Gastroesophageal sphincter (tissue), 3 donors: Measurements from ENCODE around the gene AHDC1.

Experiments used
- EP300 ChIP-seq: sonication (generic); formaldehyde crosslinking; IDR thresholded peaks from one replicate; pipeline ENCODE4 v1.6.1; 2017; ENCODE audit warnings: antibody characterized with exemption, mild to moderate bottlenecking
- POLR2A ChIP-seq, 2 donors: fragments of 450-650 bp; IDR thresholded peaks; one replicate each; pipeline ENCODE4 v1.6.1; 2017; ENCODE audit warnings: antibody characterized with exemption in 2 of 2, mild to moderate bottlenecking in 2 of 2, moderate library complexity in 1 of 2
- POLR2AphosphoS5 ChIP-seq: sonication (generic); formaldehyde crosslinking; IDR thresholded peaks from one replicate; pipeline ENCODE4 v1.6.1; 2017; ENCODE audit warnings: antibody characterized with exemption
- TF ChIP-seq, protein P1 (sequence below), 4 experiments: fragments of 200-600 bp in 2 of 4; fragments of 450-650 bp in 2 of 4; sonication (generic) in 1 of 4; IDR thresholded peaks; one replicate each; pipeline ENCODE4 v1.5.1; 2017 to 2019; ENCODE audit warnings: antibody characterized with exemption in 4 of 4, mild to moderate bottlenecking in 2 of 4, moderate library complexity in 2 of 4

DNA sequence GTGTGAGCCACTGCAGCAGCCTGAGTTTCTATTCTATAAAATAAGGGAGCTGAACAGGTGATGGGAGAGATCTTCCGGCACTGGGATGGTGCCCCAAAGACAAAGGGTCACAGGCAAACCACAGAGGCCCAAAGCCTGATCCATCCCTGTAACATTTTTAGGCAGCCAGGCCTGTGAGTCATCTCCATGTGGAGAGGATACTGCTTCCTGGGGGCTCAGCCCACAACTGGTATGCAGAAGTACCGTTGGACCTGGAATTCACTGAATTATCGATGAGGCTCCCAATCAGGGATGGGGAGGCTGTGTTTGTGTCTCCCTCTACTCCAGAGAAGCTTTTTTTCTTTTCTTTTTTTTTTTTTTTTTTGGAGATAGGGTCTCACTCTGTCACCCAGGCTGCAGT lies 65.2 kb downstream of the AHDC1 start:
- no peak for TF ChIP-seq POLR2A (IDR thresholded peaks at IDR 0.05)
- TF ChIP-seq, protein P1, sequence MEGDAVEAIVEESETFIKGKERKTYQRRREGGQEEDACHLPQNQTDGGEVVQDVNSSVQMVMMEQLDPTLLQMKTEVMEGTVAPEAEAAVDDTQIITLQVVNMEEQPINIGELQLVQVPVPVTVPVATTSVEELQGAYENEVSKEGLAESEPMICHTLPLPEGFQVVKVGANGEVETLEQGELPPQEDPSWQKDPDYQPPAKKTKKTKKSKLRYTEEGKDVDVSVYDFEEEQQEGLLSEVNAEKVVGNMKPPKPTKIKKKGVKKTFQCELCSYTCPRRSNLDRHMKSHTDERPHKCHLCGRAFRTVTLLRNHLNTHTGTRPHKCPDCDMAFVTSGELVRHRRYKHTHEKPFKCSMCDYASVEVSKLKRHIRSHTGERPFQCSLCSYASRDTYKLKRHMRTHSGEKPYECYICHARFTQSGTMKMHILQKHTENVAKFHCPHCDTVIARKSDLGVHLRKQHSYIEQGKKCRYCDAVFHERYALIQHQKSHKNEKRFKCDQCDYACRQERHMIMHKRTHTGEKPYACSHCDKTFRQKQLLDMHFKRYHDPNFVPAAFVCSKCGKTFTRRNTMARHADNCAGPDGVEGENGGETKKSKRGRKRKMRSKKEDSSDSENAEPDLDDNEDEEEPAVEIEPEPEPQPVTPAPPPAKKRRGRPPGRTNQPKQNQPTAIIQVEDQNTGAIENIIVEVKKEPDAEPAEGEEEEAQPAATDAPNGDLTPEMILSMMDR (IDR thresholded peaks at IDR 0.05): no peak
- no peak for TF ChIP-seq EP300
- TF ChIP-seq POLR2AphosphoS5: peak; percentile 15
